Activated CD4-positive, alpha-beta T cell treated with anti-CD3 and anti-CD28 coated beads for 36 hours (primary cell): Measurements from ENCODE around the gene NAV3. TPM values are rescaled to one million over a fixed set of nuclear protein-coding genes. Genes with fewer than 3 reads are reported as not detected.

Experiments
- ATAC-seq: fragments of 200-7000 bp; cut with Tn5 transposase; one replicate; pipeline ENCODE4 v1.10.0; 2021; ENCODE audit warnings: mild to moderate bottlenecking, moderate library complexity
- CTCF ChIA-PET: fragments of 350-600 bp; sonication (Branson Sonifier 250); formaldehyde crosslinking; loops from one replicate; lab custom pipeline; 2021; ENCODE audit warnings: antibody characterized with exemption; lab: Charles Lee
- POLR2A ChIA-PET: fragments of 350-600 bp; sonication (Branson Sonifier 250); formaldehyde crosslinking; loops from one replicate; lab custom pipeline; 2021; ENCODE audit warnings: antibody characterized with exemption, inconsistent platforms; lab: Charles Lee
- DNase-seq: peaks from one replicate; pipeline ENCODE4 v3.0.0-alpha.2; 2020
- H3K27ac Mint-ChIP-seq: one replicate; pipeline ENCODE4 v1.8.0; 2021; ENCODE audit warnings: mixed read lengths
- H3K27me3 Mint-ChIP-seq: one replicate; pipeline ENCODE4 v1.8.0; 2021; ENCODE audit warnings: mixed read lengths
- H3K36me3 Mint-ChIP-seq: one replicate; pipeline ENCODE4 v1.8.0; 2021; ENCODE audit warnings: low read depth, mixed read lengths
- H3K4me1 Mint-ChIP-seq: one replicate; pipeline ENCODE4 v1.8.0; 2021; ENCODE audit warnings: mixed read lengths
- H3K4me3 Mint-ChIP-seq: one replicate; pipeline ENCODE4 v1.8.0; 2021; ENCODE audit warnings: mild to moderate bottlenecking, moderate library complexity, mixed read lengths
- H3K9me3 Mint-ChIP-seq: one replicate; pipeline ENCODE4 v1.8.0; 2021; ENCODE audit warnings: low read depth, mixed read lengths
- intact Hi-C, 2 experiments: fragments of 100-400 bp; cut with DNase I in 1 of 2; cut with micrococcal nuclease in 1 of 2; formaldehyde crosslinking; loops; one replicate each; pipeline versions ENCODE4 v1.14.2 to v1.15.1; 2022 to 2024; cut with DNase I, micrococcal nuclease
- total RNA-seq, 2 experiments: library from RNA; stranded (reverse); gene quantifications; one replicate each; pipeline ENCODE4 v1.2.3, GENCODE V29; 2021

The NAV3 gene
- total RNA-seq, 2 experiments from 2014 or later = not detected

DNA sequence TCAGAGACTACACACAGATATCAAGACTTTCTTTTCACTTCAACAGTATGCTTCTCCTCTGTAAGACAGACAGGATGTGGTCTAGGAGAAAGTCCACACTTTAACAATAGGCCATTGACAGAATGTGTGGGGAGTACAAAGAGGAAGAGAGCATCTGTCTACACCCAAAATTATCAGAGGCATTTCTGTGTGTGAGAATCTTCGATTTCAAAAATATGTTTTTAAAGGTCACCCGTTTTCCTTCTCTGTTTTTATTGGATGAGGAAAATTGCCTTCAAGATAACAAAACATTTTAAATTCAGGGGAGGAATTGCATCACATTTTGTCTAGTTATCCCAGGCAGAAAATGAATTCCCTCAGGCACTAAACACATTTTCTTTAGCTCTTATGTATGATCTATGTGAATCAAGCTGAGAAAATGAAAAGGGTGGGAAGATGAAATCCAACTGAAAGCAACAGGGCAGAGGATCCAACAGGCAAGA is 16.4 kb downstream of the NAV3 start:
- Mint-ChIP-seq H3K27me3 (no peaks in the 10 kb centered on the region), H3K27ac (no peak overlapping the region), H3K36me3 (no peaks in the 10 kb centered on the region), H3K9me3 (no peaks in the 10 kb centered on the region), H3K4me3 (no peak overlapping the region), H3K4me1 (no peaks in the 10 kb centered on the region)
- no peak for DNase-seq
- ChIA-PET POLR2A (no interaction called here), CTCF (interaction anchor here (1.2 kb wide), 1 partner anchor 14 kb away, joined by 4 read pairs; no protein-coding TSS in a partner anchor)
- ATAC-seq = no peak
- intact Hi-C loops = no loop called here

DNA sequence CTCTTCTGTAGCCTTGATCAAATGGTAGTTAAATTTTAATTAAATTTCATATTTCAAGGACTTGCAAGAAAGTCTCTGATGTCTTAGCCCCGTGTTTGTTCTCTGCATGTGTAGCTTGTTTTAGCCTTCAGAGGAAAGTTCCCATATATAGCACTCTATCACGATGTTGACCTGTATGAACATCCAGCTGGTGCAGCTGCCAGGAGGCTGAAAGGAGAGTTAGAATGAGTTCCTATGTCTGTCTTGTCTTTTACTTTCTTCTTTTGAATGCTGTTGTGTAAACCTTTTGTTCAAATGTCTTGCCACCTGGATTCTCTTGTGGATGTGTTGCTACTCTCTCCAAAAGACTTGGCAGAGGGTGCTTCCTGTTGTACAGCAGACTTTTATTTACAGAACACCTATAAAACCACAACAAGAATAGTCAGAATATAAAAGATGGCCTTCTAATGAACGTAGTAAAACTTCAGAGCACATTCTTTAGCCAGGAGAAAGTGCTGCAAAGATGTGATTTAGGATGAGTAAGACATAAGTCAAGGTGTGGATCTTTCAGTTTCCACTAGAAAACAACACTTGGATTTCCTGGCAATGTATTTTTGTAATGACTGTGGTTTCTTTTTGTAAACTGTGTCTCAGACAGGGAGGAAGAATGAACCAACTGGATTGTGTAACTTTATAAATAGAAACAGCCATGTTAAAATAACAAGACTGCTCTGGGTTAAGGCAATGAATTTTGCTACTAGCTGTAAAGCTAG is 17.2 kb downstream of the NAV3 start:
- no peaks in the 10 kb centered on the region for H3K36me3 Mint-ChIP-seq
- intact Hi-C loops = no loop called here
- ATAC-seq = no peak
- CTCF ChIA-PET = no interaction called here
- no peak overlapping the region for H3K27ac Mint-ChIP-seq
- DNase-seq = no peak
- POLR2A ChIA-PET = no interaction called here
- no peaks in the 10 kb centered on the region for H3K4me1 Mint-ChIP-seq
- no peaks in the 10 kb centered on the region for H3K27me3 Mint-ChIP-seq
- no peaks in the 10 kb centered on the region for H3K9me3 Mint-ChIP-seq
- no peak overlapping the region for H3K4me3 Mint-ChIP-seq

DNA sequence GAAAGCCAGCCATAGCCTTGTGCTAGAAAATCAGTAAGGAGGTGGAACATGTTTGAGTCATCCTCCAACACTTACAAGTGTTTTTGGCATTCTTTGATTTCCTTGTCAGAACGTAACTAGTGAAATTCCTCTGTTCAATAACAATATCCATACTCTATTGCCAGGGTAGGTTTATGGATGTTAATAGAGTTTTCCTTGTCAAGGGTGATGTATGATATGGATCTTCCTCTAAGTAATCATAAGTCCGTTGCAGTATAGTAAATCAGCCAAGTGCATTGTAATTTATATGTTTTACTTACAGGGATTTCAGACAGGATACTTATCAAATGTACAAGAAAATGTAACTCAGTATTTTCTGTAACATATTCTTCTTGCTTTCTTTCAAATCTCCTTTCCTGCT is 19.4 kb downstream of the NAV3 start:
- intact Hi-C loops = no loop called here
- ATAC-seq (no peak), DNase-seq (no peak)
- Mint-ChIP-seq H3K9me3 (no peaks in the 10 kb centered on the region), H3K27ac (no peak overlapping the region), H3K4me1 (no peaks in the 10 kb centered on the region), H3K4me3 (no peak overlapping the region), H3K27me3 (no peaks in the 10 kb centered on the region), H3K36me3 (no peaks in the 10 kb centered on the region)
- ChIA-PET CTCF (no interaction called here), POLR2A (no interaction called here)

DNA sequence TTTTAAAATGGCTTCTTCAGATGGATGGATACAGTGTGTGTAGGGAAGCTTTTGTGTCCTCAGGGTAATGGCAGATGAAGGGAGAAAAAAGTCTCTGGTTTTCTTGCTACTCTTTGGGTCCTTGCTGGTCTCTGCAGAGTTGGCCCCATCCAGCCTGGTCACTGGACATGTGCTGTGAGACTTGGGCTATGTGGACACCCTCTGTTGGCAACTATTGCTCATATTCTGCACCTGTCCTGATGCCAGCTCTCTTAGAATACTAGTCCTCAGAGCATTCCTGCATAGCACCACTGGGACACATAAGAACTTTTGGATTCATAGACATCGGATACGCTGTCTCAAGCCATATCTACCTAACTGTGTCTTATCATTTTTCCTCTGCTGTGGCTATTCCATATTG is 20.0 kb downstream of the NAV3 start:
- Mint-ChIP-seq H3K27me3 (no peaks in the 10 kb centered on the region), H3K27ac (no peak overlapping the region), H3K9me3 (no peaks in the 10 kb centered on the region), H3K4me1 (no peaks in the 10 kb centered on the region), H3K4me3 (no peak overlapping the region), H3K36me3 (no peaks in the 10 kb centered on the region)
- CTCF ChIA-PET = no interaction called here
- DNase-seq = no peak
- no peak for ATAC-seq
- intact Hi-C loops = no loop called here
- POLR2A ChIA-PET = no interaction called here

DNA sequence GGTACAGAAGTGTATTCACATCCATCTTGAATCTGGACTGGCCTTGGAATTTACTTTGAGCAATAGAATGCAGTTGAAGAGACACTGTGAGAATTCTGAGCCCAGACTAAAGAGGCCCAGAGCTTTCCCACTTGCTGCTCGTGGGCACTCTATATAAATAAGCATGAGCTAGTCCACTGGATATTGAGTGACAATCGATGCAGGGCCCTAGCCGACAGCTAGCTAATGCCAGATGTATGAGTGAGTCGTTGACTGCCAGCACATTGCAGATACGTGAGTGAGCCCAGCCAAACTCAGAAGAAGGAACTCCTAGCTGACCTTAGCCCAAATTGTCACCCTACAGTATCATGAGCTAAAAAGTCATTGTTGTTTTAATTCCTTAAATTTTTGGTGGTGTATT is 24.9 kb downstream of the NAV3 start:
- intact Hi-C loops = no loop called here
- Mint-ChIP-seq H3K27me3 (no peaks in the 10 kb centered on the region), H3K4me1 (no peaks in the 10 kb centered on the region), H3K36me3 (no peaks in the 10 kb centered on the region), H3K4me3 (no peak overlapping the region), H3K9me3 (no peaks in the 10 kb centered on the region), H3K27ac (no peak overlapping the region)
- ChIA-PET POLR2A (no interaction called here), CTCF (interaction anchor here (0.7 kb wide), 1 partner anchor 74 kb away, joined by 3 read pairs; no protein-coding TSS in a partner anchor)
- ATAC-seq (no peak), DNase-seq (no peak)

DNA sequence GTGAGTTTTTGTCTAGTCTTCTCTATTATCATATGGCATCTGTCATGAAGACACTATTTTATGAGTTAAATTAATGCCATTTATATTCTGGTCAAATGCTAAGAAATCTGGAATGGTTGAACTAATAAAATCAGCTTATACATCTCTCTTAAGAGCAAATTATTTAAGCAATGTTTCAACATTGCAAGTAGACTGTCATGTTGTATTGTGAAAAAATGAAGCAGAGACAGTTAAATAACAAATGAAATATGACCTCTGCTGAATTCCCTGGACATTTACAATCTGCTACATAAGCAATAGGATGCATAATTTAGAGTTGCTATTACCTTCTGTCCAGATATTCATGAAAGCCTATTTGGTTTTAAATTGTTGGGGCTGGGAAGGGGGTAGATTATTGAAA is 30.6 kb downstream of the NAV3 start:
- no peak for ATAC-seq
- intact Hi-C loops = no loop called here
- CTCF ChIA-PET = interaction anchor here (0.7 kb wide), 1 partner anchor 15 kb away, joined by 4 read pairs; no protein-coding TSS in a partner anchor

DNA sequence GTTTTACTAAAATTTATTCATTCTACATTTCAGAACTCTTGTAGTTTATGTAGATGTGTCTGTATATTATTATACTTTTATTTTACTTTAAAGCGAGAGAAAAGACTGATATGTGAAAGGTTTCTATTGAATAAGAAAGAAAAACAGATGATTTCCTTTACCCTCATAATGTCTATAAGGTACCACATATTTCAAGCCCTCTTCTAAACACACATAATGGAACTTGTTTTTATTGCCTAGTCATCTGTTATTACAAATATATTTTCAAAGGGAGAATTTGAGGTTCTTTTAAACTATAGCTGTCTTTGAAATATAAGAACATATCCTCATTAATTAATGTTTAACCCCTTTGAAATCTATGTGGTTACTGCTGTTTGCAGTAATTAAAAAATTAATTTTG is 34.5 kb downstream of the NAV3 start:
- Mint-ChIP-seq H3K27ac (no peak overlapping the region), H3K9me3 (peaks cover 2% of the 10 kb centered on the region), H3K36me3 (no peaks in the 10 kb centered on the region), H3K4me3 (no peak overlapping the region), H3K27me3 (no peaks in the 10 kb centered on the region), H3K4me1 (no peaks in the 10 kb centered on the region)
- CTCF ChIA-PET = no interaction called here
- intact Hi-C loops = no loop called here
- DNase-seq = no peak
- POLR2A ChIA-PET = no interaction called here
- no peak for ATAC-seq

More for the DNA sequence above, 30.6 kb downstream of the NAV3 start:
- Mint-ChIP-seq H3K9me3 (no peaks in the 10 kb centered on the region), H3K4me3 (no peak overlapping the region), H3K36me3 (no peaks in the 10 kb centered on the region), H3K27me3 (no peaks in the 10 kb centered on the region), H3K27ac (no peak overlapping the region), H3K4me1 (no peaks in the 10 kb centered on the region)
- POLR2A ChIA-PET = no interaction called here
- no peak for DNase-seq

DNA sequence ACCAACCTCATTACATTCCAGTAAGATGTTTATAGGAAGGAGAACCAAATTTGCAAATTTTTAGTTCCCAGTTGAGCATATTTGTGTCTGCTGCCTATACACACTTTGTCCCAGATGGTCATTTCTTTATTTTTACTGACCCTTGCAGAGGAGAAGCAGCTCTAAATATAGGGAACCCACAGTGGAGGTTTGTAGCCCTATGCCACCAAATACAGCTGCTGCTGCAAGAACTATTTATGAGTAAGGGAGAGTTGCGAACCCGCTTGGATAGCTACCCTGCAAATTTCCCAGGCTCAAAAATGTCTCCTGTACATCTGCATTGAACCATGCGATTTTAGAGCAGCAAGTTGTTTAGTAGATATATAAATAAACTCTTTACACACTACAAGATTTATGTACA is 48.2 kb downstream of the NAV3 start:
- H3K27ac Mint-ChIP-seq = no peak overlapping the region
- DNase-seq = no peak
- no peaks in the 10 kb centered on the region for H3K36me3 Mint-ChIP-seq
- H3K4me1 Mint-ChIP-seq = no peaks in the 10 kb centered on the region
- H3K27me3 Mint-ChIP-seq = no peaks in the 10 kb centered on the region
- H3K4me3 Mint-ChIP-seq = no peak overlapping the region
- peaks cover 3% of the 10 kb centered on the region for H3K9me3 Mint-ChIP-seq
- ChIA-PET POLR2A (no interaction called here), CTCF (no interaction called here)
- intact Hi-C loops = no loop called here
- no peak for ATAC-seq

DNA sequence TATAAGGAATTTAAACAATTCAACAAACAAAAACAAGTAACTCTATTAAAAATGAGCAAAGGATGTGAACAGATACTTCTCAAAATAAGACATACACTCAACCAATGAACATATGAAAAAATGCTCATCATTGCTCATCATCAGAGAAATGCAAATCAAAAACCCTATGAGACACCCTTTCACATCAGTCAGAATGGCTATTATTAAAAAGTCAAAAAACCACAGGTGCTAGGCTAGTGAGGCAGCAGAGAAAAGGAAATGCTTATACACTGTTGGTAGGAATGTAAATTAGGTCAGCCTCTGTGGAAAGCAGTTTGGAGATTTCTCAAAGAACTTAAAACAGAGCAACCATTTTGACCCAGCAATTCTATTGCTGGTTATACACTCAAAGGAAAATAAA is 52.0 kb downstream of the NAV3 start:
- Mint-ChIP-seq H3K4me3 (no peak overlapping the region), H3K4me1 (no peaks in the 10 kb centered on the region), H3K9me3 (peaks cover 3% of the 10 kb centered on the region), H3K36me3 (no peaks in the 10 kb centered on the region), H3K27ac (no peak overlapping the region), H3K27me3 (no peaks in the 10 kb centered on the region)
- ChIA-PET POLR2A (no interaction called here), CTCF (no interaction called here)
- ATAC-seq (no peak), DNase-seq (no peak)
- intact Hi-C loops = no loop called here

DNA sequence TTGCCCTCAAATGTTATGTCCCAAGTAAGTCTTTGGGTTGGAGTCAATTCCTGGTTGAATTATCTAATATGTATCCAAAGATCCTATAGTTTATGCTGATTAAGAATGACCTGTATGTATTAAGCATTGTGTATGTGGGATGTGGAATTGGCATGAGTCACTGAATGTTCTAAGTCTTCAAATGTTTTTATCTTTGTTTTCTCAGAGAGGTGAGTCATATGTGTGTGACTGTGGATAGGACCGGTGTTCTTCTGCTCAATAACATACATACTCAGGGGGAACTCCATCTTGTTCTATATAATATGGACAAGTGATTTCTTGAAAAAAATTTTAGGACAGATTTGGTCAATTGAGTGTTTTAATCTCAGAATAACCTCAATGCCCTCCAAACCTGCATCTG is 57.9 kb downstream of the NAV3 start:
- DNase-seq = no peak
- H3K4me3 Mint-ChIP-seq = no peak overlapping the region
- H3K27me3 Mint-ChIP-seq = no peaks in the 10 kb centered on the region
- intact Hi-C loops = no loop called here
- POLR2A ChIA-PET = no interaction called here
- CTCF ChIA-PET = no interaction called here
- H3K36me3 Mint-ChIP-seq = no peaks in the 10 kb centered on the region
- ATAC-seq = no peak
- no peaks in the 10 kb centered on the region for H3K4me1 Mint-ChIP-seq
- H3K27ac Mint-ChIP-seq = no peak overlapping the region
- peaks cover 2% of the 10 kb centered on the region for H3K9me3 Mint-ChIP-seq

DNA sequence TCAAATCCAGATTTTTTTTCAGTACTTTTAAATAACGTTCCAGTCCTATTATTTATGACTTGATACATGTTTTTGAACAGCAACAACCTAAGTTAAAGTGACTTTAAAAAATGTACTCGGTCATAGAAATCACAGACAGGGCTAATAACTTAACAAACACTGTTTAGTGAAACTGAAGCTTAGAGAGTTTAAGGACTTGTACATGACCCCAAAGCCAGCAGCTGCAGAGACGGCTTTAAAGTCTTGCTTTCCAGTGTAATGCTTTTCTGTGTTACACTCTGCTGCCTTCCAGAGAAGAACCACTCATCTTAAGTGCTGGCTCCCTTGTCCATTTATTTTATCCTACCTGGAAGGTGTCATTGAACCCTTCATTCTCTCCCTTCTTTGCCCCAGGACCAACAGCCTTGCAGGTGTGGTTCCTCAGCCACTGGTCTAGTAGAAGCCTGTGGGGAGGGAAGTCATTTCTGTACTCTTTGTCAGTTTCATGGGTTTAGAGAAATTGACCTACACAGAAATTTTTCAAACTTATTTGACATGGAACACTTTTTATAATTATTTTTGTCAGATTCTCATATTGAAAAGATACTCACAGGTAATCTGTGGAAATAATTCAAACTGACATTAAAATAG is 60.9 kb downstream of the NAV3 start:
- peaks cover 2% of the 10 kb centered on the region for H3K9me3 Mint-ChIP-seq
- H3K36me3 Mint-ChIP-seq = no peaks in the 10 kb centered on the region
- intact Hi-C loops = no loop called here
- ATAC-seq (no peak), DNase-seq (no peak)
- H3K27me3 Mint-ChIP-seq = no peaks in the 10 kb centered on the region
- ChIA-PET POLR2A (no interaction called here), CTCF (no interaction called here)
- H3K27ac Mint-ChIP-seq = no peak overlapping the region
- no peaks in the 10 kb centered on the region for H3K4me1 Mint-ChIP-seq
- no peak overlapping the region for H3K4me3 Mint-ChIP-seq

DNA sequence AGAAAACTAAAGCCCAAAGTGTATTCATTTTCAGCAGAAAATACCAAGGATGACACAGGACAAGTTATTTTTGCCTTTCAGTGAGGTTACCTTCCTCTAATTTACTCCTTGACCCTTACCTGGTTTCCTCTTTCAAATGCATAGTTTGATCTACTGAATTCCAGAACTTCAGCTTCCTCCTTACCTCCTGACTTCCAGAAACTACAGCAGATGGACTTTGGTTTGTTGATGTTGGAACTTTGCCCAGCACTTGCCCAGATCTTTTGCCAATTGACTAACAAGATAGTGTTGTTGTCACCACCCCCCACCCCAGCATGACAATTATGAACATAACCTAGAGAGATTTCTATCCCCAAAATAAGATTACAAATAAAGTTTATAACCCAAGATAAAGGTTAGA is 63.2 kb downstream of the NAV3 start:
- intact Hi-C loops = no loop called here
- Mint-ChIP-seq H3K9me3 (peaks cover 1% of the 10 kb centered on the region), H3K4me1 (no peaks in the 10 kb centered on the region), H3K4me3 (no peak overlapping the region), H3K27ac (no peak overlapping the region), H3K27me3 (no peaks in the 10 kb centered on the region), H3K36me3 (no peaks in the 10 kb centered on the region)
- POLR2A ChIA-PET = no interaction called here
- ATAC-seq (no peak), DNase-seq (no peak)
- CTCF ChIA-PET = no interaction called here
